B cell (primary cell): ENCODE data around the gene SIPA1L3.

Source experiments
- EZH2 ChIP-seq: IDR thresholded peaks from 2 replicates; pipeline ENCODE4 v1.6.1; 2012; ENCODE audit warnings: borderline replicate concordance, low read depth, mild to moderate bottlenecking, moderate library complexity, low read length; ENCODE audit not compliant: insufficient read depth, poor library complexity, severe bottlenecking
- TF ChIP-seq, protein P1 (sequence below): fragments of 200-600 bp; IDR thresholded peaks from one replicate; pipeline ENCODE4 v1.8.0; 2022; ENCODE audit warnings: antibody characterized with exemption, mild to moderate bottlenecking

DNA sequence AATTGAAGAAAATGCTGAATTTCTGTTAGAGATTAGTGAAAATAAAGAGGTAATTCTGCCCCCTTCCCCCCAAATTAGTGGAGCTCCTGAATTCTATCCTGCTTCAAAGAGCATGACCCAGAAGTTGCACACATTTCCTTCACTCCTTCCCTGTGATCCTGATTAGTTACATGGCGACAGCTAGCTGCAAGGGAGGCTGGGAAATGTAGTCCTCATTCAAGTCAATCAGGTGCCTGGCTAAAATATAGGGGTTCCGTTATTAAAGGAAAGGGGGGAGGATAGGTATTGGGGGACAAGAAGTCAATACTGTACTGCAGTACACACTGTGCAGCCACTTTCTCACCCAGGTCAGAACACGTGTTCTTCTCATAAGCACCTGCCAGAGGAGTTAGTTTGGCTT, 65.8 kb downstream of the SIPA1L3 start:
- TF ChIP-seq, protein P1, sequence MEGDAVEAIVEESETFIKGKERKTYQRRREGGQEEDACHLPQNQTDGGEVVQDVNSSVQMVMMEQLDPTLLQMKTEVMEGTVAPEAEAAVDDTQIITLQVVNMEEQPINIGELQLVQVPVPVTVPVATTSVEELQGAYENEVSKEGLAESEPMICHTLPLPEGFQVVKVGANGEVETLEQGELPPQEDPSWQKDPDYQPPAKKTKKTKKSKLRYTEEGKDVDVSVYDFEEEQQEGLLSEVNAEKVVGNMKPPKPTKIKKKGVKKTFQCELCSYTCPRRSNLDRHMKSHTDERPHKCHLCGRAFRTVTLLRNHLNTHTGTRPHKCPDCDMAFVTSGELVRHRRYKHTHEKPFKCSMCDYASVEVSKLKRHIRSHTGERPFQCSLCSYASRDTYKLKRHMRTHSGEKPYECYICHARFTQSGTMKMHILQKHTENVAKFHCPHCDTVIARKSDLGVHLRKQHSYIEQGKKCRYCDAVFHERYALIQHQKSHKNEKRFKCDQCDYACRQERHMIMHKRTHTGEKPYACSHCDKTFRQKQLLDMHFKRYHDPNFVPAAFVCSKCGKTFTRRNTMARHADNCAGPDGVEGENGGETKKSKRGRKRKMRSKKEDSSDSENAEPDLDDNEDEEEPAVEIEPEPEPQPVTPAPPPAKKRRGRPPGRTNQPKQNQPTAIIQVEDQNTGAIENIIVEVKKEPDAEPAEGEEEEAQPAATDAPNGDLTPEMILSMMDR = no peak
- TF ChIP-seq EZH2 = no peak
